ENCODE measurements around the gene FOXD1.

The FOXD1 gene

GRCh38 chr5:73419465-73420390 is 28.8 kb downstream of the FOXD1 start:
- H3K4me3 ChIP-seq (ENCODE audit: low read depth, low read length) = no peak overlapping the region
- no peaks in the 10 kb centered on the region for H3K27me3 ChIP-seq (ENCODE audit: insufficient read depth, low read depth, severe bottlenecking)

DNA sequence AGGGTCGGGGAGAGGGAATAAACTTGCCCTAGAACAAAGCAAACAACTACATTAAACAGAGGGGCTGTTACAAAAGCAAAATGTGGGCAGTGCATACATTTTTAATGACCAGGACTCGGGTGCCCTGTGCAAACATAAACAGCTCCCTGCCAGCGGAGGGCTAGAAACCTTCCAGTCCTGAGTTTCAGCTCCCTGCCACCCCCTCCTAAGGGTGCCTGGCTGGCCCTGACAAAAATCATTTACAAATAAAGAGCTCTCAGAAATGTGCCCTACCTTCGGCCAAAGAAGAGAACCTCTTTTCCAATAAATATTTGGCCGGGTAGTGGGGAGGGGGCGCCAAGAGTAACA is 29.5 kb downstream of the FOXD1 start:
- Histone ChIP-seq H3K9me3 (ENCODE audit: severe bottlenecking) (no peaks in the 10 kb centered on the region), H3K4me3 (ENCODE audit: low read depth, low read length) (no peak overlapping the region), H3K27ac (no peak overlapping the region), H3K27me3 (ENCODE audit: insufficient read depth, low read depth, severe bottlenecking) (no peaks in the 10 kb centered on the region), H3K36me3 (no peaks in the 10 kb centered on the region)
- TF ChIP-seq, protein P1, sequence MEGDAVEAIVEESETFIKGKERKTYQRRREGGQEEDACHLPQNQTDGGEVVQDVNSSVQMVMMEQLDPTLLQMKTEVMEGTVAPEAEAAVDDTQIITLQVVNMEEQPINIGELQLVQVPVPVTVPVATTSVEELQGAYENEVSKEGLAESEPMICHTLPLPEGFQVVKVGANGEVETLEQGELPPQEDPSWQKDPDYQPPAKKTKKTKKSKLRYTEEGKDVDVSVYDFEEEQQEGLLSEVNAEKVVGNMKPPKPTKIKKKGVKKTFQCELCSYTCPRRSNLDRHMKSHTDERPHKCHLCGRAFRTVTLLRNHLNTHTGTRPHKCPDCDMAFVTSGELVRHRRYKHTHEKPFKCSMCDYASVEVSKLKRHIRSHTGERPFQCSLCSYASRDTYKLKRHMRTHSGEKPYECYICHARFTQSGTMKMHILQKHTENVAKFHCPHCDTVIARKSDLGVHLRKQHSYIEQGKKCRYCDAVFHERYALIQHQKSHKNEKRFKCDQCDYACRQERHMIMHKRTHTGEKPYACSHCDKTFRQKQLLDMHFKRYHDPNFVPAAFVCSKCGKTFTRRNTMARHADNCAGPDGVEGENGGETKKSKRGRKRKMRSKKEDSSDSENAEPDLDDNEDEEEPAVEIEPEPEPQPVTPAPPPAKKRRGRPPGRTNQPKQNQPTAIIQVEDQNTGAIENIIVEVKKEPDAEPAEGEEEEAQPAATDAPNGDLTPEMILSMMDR (IDR thresholded peaks at IDR 0.05; ENCODE audit: low read depth, low read length) = no peak
- no peak for DNase-seq

More at GRCh38 chr5:73419465-73420390, 28.8 kb downstream of the FOXD1 start:
- H3K36me3 ChIP-seq = no peaks in the 10 kb centered on the region
- H3K9me3 ChIP-seq (ENCODE audit: severe bottlenecking) = no peaks in the 10 kb centered on the region
- no peak for DNase-seq
- TF ChIP-seq, protein P1 (IDR thresholded peaks at IDR 0.05; ENCODE audit: low read depth, low read length) = no peak
- H3K27ac ChIP-seq = no peak overlapping the region

- Histone ChIP-seq H3K9me3 (ENCODE audit: severe bottlenecking) (no peaks in the 10 kb centered on the region), H3K4me3 (ENCODE audit: low read depth, low read length) (no peak overlapping the region), H3K36me3 (no peaks in the 10 kb centered on the region), H3K27me3 (ENCODE audit: insufficient read depth, low read depth, severe bottlenecking) (no peaks in the 10 kb centered on the region), H3K27ac (no peak overlapping the region)
- DNase-seq = no peak
- TF ChIP-seq, protein P1 (IDR thresholded peaks at IDR 0.05; ENCODE audit: low read depth, low read length) = no peak
Measured at GRCh38 chr5:73418244-73418691, 30.3 kb downstream of the FOXD1 start.

DNA sequence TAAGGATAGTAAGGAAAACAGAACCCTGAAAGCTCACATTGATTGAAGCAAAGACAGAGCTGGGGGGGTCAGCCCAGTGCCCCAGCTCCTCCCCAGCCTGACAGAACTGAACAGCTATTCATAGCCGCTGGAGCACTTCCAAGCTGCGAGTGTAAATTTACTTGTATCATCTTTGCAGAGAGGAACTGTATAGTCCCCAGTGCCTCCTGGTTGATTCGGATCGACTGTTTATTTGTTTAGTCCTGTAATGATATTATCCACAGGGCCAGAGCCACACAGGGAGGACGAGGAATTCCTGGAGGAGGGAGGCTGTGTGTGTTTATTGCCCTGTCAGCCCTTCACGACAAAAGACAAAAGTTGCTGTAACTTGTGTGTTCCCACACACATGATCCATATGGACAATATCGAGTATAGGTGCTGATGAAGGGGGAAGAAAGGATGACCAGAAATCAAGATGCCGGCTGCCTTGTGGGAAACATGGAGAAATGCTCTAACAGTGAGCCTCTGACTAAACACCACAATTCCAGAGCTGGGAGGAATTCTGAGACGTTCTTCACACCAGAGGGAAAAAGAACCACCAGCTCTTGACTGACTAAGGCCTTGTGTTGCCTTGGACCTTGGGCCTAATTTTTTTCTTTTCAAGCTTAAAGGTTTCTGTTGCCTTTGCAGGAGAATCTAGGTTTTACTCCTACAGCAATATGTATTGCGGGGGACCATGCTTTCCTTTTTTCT is 31.1 kb downstream of the FOXD1 start:
- H3K27ac ChIP-seq = no peak overlapping the region
- no peaks in the 10 kb centered on the region for H3K27me3 ChIP-seq (ENCODE audit: insufficient read depth, low read depth, severe bottlenecking)
- no peak for DNase-seq
- no peaks in the 10 kb centered on the region for H3K9me3 ChIP-seq (ENCODE audit: severe bottlenecking)
- TF ChIP-seq, protein P1 (IDR thresholded peaks at IDR 0.05; ENCODE audit: low read depth, low read length) = no peak
- H3K36me3 ChIP-seq = no peaks in the 10 kb centered on the region
- H3K4me3 ChIP-seq (ENCODE audit: low read depth, low read length) = no peak overlapping the region

- no peaks in the 10 kb centered on the region for H3K27me3 ChIP-seq (ENCODE audit: insufficient read depth, low read depth, severe bottlenecking)
- H3K9me3 ChIP-seq (ENCODE audit: severe bottlenecking) = no peaks in the 10 kb centered on the region
- no peak for DNase-seq
- no peak overlapping the region for H3K27ac ChIP-seq
- no peak overlapping the region for H3K4me3 ChIP-seq (ENCODE audit: low read depth, low read length)
- H3K36me3 ChIP-seq = no peaks in the 10 kb centered on the region
- TF ChIP-seq, protein P1 (IDR thresholded peaks at IDR 0.05; ENCODE audit: low read depth, low read length) = no peak
Measured at GRCh38 chr5:73415617-73416016, 33.0 kb downstream of the FOXD1 start.
